GM12878 (cell line): ENCODE measurements around the gene OSBPL3. TPM values are rescaled to one million over a fixed set of nuclear protein-coding genes. Genes with fewer than 3 reads are reported as not detected.

ENCODE experiments used
- ATAC-seq: fragments of 200-7000 bp; cut with Tn5 transposase; 3 replicates; pipeline ENCODE4 v1.9.1; 2020; ENCODE audit warnings: mild to moderate bottlenecking, moderate library complexity
- BruUV-seq: library from RNA; stranded (reverse); fragments of 400-500 nt; replicated peaks from 2 replicates; lab custom pipeline; 2021; lab: Mats Ljungman, UMichigan
- CTCF ChIA-PET: fragments of 300-600 bp; sonication (Branson Sonifier 250); formaldehyde crosslinking; extraction: SDS; loops from one replicate; lab custom pipeline; 2021; ENCODE audit warnings: inconsistent platforms; lab: Yijun Ruan, JAX
- POLR2A ChIA-PET: fragments of 350-600 bp; formaldehyde crosslinking; extraction: SDS; loops from one replicate; lab custom pipeline; 2021; ENCODE audit warnings: inconsistent platforms; lab: Charles Lee
- RAD21 ChIA-PET: fragments of 300-600 bp; sonication (Branson Sonifier 250); formaldehyde crosslinking; loops from one replicate; lab custom pipeline; 2023; ENCODE audit warnings: antibody characterized with exemption; ENCODE audit not compliant: unreplicated experiment; lab: Charles Lee
- SMC1A ChIA-PET: fragments of 300-600 bp; sonication (Branson Sonifier 250); formaldehyde crosslinking; loops from one replicate; lab custom pipeline; 2023; ENCODE audit not compliant: unreplicated experiment, uncharacterized antibody; lab: Charles Lee
- DNase-seq: peaks from one replicate; pipeline ENCODE4 v3.0.0-alpha.2; 2011; ENCODE audit warnings: low read depth, low spot score
- FAIRE-seq: peaks from 3 replicates; lab custom pipeline; 2011; peaks lifted over from hg19 to GRCh38; lab: Jason Lieb, UNC
- H2AFZ ChIP-seq: 2 replicates; pipeline ENCODE4 v1.6.0; 2011; ENCODE audit warnings: low read depth, low read length, control low read depth; ENCODE audit not compliant: control insufficient read depth
- H3K27ac ChIP-seq: 2 replicates; pipeline ENCODE4 v1.5.1; 2011; ENCODE audit warnings: control low read depth; ENCODE audit not compliant: control insufficient read depth, insufficient read depth
- H3K27me3 ChIP-seq, 2 experiments: replicated peaks in 1 of 2; 2 replicates each; pipeline versions ENCODE4 v1.6.0 to v1.6.1; 2011; ENCODE audit warnings: low read length in 1 of 2; ENCODE audit not compliant: control insufficient read depth in 2 of 2, insufficient read depth in 2 of 2
- H3K36me3 ChIP-seq, 2 experiments: 2 replicates each; pipeline ENCODE4 v1.5.1; 2011; ENCODE audit warnings: low read length in 1 of 2; ENCODE audit not compliant: control insufficient read depth in 2 of 2, insufficient read depth in 2 of 2
- H3K4me1 ChIP-seq: 2 replicates; pipeline ENCODE4 v1.6.1; 2011; ENCODE audit warnings: mild to moderate bottlenecking, low read length, moderate library complexity, mixed read lengths; ENCODE audit not compliant: control insufficient read depth, insufficient read depth
- H3K4me2 ChIP-seq: 2 replicates; pipeline ENCODE4 v1.6.0; 2011; ENCODE audit warnings: control low read depth; ENCODE audit not compliant: control insufficient read depth, insufficient read depth
- H3K4me3 ChIP-seq: fragments of 200-600 bp; sonication (generic); 2 replicates; pipeline ENCODE4 v1.5.1; 2016
- H3K79me2 ChIP-seq: 2 replicates; pipeline ENCODE4 v1.6.0; 2011; ENCODE audit warnings: low read length; ENCODE audit not compliant: control insufficient read depth, insufficient read depth
- H3K9ac ChIP-seq: 2 replicates; pipeline ENCODE4 v1.8.0; 2011; ENCODE audit warnings: low read length, control low read depth, mixed read lengths; ENCODE audit not compliant: control insufficient read depth, insufficient read depth
- H3K9me3 ChIP-seq: replicated peaks from 3 replicates; pipeline ENCODE4 v1.5.1; 2011; ENCODE audit warnings: mild to moderate bottlenecking, low read length; ENCODE audit not compliant: control insufficient read depth, insufficient read depth
- H4K20me1 ChIP-seq: 2 replicates; pipeline ENCODE4 v1.6.0; 2011; ENCODE audit not compliant: control insufficient read depth, insufficient read depth
- BRCA1 ChIP-seq: IDR thresholded peaks from 2 replicates; pipeline ENCODE4 v1.6.1; 2011; ENCODE audit warnings: low read depth, low read length, improper control_type of control experiment
- IKZF1 ChIP-seq: fragments of 450-650 bp; conservative IDR thresholded peaks from 2 replicates; pipeline ENCODE4 v1.6.1; 2017; ENCODE audit warnings: antibody characterized with exemption, mild to moderate bottlenecking
- KLF5 ChIP-seq: fragments of 450-650 bp; IDR thresholded peaks from 2 replicates; pipeline ENCODE4 v1.6.1; 2014; ENCODE audit warnings: mild to moderate bottlenecking; ENCODE audit not compliant: partially characterized antibody
- MEF2B ChIP-seq: fragments of 450-650 bp; IDR thresholded peaks from 2 replicates; pipeline ENCODE4 v1.6.1; 2018; ENCODE audit warnings: mild to moderate bottlenecking, moderate library complexity; ENCODE audit not compliant: partially characterized antibody, poor library complexity, severe bottlenecking
- NFIC ChIP-seq: IDR thresholded peaks from 2 replicates; pipeline ENCODE4 v1.6.1; 2012; ENCODE audit warnings: low read depth, mild to moderate bottlenecking, inconsistent platforms, low read length, moderate library complexity
- NRF1 ChIP-seq: conservative IDR thresholded peaks from 2 replicates; pipeline ENCODE4 v1.6.1; 2011; ENCODE audit warnings: mild to moderate bottlenecking, low read depth, low read length, improper control_type of control experiment
- POLR2AphosphoS5 ChIP-seq: IDR thresholded peaks from 2 replicates; pipeline ENCODE4 v1.6.1; 2011; ENCODE audit warnings: mild to moderate bottlenecking, low read length, inconsistent platforms
- SUZ12 ChIP-seq: fragments of 200-600 bp; sonication (generic); IDR thresholded peaks from one replicate; pipeline ENCODE4 v1.6.1; 2018; ENCODE audit warnings: antibody characterized with exemption, mild to moderate bottlenecking; ENCODE audit not compliant: unreplicated experiment
- WRNIP1 ChIP-seq: IDR thresholded peaks from 2 replicates; pipeline ENCODE4 v1.6.1; 2011; ENCODE audit warnings: low read depth, low read length, improper control_type of control experiment, borderline replicate concordance
- ZNF207 ChIP-seq: fragments of 450-650 bp; IDR thresholded peaks from 2 replicates; pipeline ENCODE4 v1.6.1; 2014; ENCODE audit warnings: antibody characterized with exemption, mild to moderate bottlenecking, borderline replicate concordance
- ZSCAN29 ChIP-seq: fragments of 450-650 bp; IDR thresholded peaks from 2 replicates; pipeline ENCODE4 v1.6.1; 2017; ENCODE audit warnings: mild to moderate bottlenecking, moderate library complexity
- WGBS: methylation state at CpG from one replicate; pipeline ENCODE4 v1.1.6; 2016; ENCODE audit warnings: low lambda C conversion rate; ENCODE audit not compliant: insufficient replicate concordance, insufficient coverage; ENCODE audit errors: missing lambda C conversion rate; 5-methylcytosine and 5-hydroxymethylcytosine counted together
- in situ Hi-C: fragments of 300-500 bp; cut with MboI; formaldehyde crosslinking; loops from 9 replicates; pipeline ENCODE4 v1.14.3; 2018; ENCODE audit warnings: mixed read lengths
- intact Hi-C: fragments of 100-400 bp; cut with micrococcal nuclease; formaldehyde crosslinking; loops from one replicate; pipeline ENCODE4 v1.14.2; 2022; ENCODE audit not compliant: unreplicated experiment
- polyA plus RNA-seq, 11 experiments: library from polyadenylated mRNA; depleted of rRNA in 4 of 11; unstranded in 6 of 11; stranded (reverse) in 5 of 11; fragments of >200 nt; fragmentation: Nextera tagmentation in 4 of 11; fragmentation: Illumina TruSeq in 1 of 11; extraction: Ambion mirVana in 4 of 11; extraction: Trizol in 1 of 11; gene quantifications; 1 replicate in 1 of 11; 2 replicates in 10 of 11; pipeline versions ENCODE4 v1.2.1 to v1.2.3, GENCODE V29; 2011 to 2016; ENCODE audit warnings: inconsistent platforms in 2 of 11, missing spikeins in 2 of 11, low read depth in 1 of 11
- total RNA-seq, 4 experiments: library from RNA; depleted of rRNA in 3 of 4; stranded (reverse); fragments of >200 nt in 3 of 4; fragmentation: Illumina TruSeq in 1 of 4; extraction: Trizol in 1 of 4; gene quantifications; 2 replicates each; pipeline versions ENCODE4 v1.2.1 to v1.2.3, GENCODE V29; 2013 to 2021
- TF ChIP-seq, protein P1 (sequence below): IDR thresholded peaks from 2 replicates; pipeline ENCODE4 v1.6.1; 2012; ENCODE audit warnings: low read length, inconsistent platforms
- TF ChIP-seq, protein P2 (sequence below): fragments of 150-350 bp; IDR thresholded peaks from 2 replicates; pipeline ENCODE4 v1.6.1; 2016; ENCODE audit warnings: low read depth, low read length
- TF ChIP-seq, protein P3 (sequence below): IDR thresholded peaks from 2 replicates; pipeline ENCODE4 v1.6.1; 2012; ENCODE audit warnings: low read depth, low read length, improper control_type of control experiment

OSBPL3 gene
- total and polyA plus RNA-seq, 10 of the 15 experiments (the other 5 are each of a cell fraction or from before 2014, with no cell fraction given): 6.1 to 46.6 (median 27.0) TPM

DNA sequence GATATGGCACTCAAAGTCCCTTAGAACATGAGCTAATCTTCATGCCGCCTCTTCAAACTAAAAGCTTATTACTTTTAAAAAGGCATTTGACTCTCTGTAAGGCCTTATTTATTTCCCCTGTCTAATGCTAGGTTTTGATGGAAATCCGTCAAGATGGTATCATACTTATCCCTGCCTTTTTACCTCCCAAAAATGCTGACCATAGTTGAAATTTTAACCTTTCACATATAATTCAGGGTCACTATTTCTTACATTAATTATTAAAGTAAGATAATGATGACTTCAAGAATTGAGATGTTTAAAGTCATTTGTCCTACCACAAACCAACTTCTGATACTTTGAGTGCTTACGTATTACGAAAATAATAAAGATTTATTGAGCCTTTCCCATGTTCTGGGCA is 12.3 kb upstream of the OSBPL3 start (continued):
- TF ChIP-seq, protein P1, sequence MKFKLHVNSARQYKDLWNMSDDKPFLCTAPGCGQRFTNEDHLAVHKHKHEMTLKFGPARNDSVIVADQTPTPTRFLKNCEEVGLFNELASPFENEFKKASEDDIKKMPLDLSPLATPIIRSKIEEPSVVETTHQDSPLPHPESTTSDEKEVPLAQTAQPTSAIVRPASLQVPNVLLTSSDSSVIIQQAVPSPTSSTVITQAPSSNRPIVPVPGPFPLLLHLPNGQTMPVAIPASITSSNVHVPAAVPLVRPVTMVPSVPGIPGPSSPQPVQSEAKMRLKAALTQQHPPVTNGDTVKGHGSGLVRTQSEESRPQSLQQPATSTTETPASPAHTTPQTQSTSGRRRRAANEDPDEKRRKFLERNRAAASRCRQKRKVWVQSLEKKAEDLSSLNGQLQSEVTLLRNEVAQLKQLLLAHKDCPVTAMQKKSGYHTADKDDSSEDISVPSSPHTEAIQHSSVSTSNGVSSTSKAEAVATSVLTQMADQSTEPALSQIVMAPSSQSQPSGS: no peak
- TF ChIP-seq, protein P2, sequence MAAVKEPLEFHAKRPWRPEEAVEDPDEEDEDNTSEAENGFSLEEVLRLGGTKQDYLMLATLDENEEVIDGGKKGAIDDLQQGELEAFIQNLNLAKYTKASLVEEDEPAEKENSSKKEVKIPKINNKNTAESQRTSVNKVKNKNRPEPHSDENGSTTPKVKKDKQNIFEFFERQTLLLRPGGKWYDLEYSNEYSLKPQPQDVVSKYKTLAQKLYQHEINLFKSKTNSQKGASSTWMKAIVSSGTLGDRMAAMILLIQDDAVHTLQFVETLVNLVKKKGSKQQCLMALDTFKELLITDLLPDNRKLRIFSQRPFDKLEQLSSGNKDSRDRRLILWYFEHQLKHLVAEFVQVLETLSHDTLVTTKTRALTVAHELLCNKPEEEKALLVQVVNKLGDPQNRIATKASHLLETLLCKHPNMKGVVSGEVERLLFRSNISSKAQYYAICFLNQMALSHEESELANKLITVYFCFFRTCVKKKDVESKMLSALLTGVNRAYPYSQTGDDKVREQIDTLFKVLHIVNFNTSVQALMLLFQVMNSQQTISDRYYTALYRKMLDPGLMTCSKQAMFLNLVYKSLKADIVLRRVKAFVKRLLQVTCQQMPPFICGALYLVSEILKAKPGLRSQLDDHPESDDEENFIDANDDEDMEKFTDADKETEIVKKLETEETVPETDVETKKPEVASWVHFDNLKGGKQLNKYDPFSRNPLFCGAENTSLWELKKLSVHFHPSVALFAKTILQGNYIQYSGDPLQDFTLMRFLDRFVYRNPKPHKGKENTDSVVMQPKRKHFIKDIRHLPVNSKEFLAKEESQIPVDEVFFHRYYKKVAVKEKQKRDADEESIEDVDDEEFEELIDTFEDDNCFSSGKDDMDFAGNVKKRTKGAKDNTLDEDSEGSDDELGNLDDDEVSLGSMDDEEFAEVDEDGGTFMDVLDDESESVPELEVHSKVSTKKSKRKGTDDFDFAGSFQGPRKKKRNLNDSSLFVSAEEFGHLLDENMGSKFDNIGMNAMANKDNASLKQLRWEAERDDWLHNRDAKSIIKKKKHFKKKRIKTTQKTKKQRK: no peak
- TF ChIP-seq NFIC (no peak), SUZ12 (no peak), IKZF1 (no peak)
- TF ChIP-seq, protein P3, sequence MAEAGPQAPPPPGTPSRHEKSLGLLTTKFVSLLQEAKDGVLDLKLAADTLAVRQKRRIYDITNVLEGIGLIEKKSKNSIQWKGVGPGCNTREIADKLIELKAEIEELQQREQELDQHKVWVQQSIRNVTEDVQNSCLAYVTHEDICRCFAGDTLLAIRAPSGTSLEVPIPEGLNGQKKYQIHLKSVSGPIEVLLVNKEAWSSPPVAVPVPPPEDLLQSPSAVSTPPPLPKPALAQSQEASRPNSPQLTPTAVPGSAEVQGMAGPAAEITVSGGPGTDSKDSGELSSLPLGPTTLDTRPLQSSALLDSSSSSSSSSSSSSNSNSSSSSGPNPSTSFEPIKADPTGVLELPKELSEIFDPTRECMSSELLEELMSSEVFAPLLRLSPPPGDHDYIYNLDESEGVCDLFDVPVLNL: no peak

DNA sequence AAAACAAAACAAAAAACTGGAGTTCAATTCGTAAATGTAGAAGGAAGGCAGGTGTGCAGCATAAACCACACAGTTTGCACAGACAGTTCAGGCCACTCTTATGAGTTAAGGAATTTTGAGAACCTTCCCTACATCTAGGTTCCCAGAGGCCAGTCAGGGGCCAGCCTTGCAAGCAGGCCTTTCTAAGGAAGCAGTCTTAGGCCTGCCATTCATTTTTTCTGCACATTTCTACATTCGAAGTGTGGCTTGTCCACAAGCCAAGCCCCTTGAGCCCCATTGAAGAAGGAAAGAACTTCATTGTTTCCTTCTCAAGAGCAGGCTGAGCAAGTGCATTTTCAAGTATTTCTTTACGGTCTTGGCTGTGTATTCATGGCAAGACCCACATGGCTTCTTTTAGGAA is 11.4 kb upstream of the OSBPL3 start:
- DNase-seq: no peak
- ChIA-PET POLR2A (no interaction called here), CTCF (interaction anchor here (1.3 to 1.7 kb wide), 2 partner anchors 10 to 179 kb away, joined by 5 read pairs; no protein-coding TSS in a partner anchor), SMC1A (interaction anchor here (1.9 kb wide), 1 partner anchor 14 kb away, joined by 4 read pairs; no protein-coding TSS in a partner anchor), RAD21 (no interaction called here)
- H3K36me3 ChIP-seq: no peaks in the 10 kb centered on the region
- intact Hi-C loops: no loop called here
- H3K4me2 ChIP-seq: no peak overlapping the region
- no peak for ATAC-seq
- no peak overlapping the region for H3K4me3 ChIP-seq
- WGBS: 76% methylated on average over 3 of the region's 3 CpGs
- H3K79me2 ChIP-seq: no peaks in the 10 kb centered on the region
- no peak overlapping the region for H2AFZ ChIP-seq
- in situ Hi-C loops: no loop called here
- H3K27ac ChIP-seq: no peak overlapping the region
- H4K20me1 ChIP-seq: no peaks in the 10 kb centered on the region
- BruUV-seq: no TSS peak
- no peak overlapping the region for H3K9ac ChIP-seq
- no peak for FAIRE-seq
- H3K27me3 ChIP-seq: no peaks in the 10 kb centered on the region
- H3K4me1 ChIP-seq: no peaks in the 10 kb centered on the region
- H3K9me3 ChIP-seq: no peaks in the 10 kb centered on the region
- TF ChIP-seq, protein P3: no peak
- TF ChIP-seq KLF5 (no peak), BRCA1 (no peak), POLR2AphosphoS5 (no peak), ZSCAN29 (no peak), WRNIP1 (no peak), NRF1 (no peak), ZNF207 (no peak), MEF2B (no peak)
